C4-2B (cell line): Measurements from ENCODE around the gene KNTC1.

Source experiments
- H3K27ac ChIP-seq: fragments of 450-650 bp; 2 replicates; pipeline ENCODE4 v1.5.1; 2017
- CTCF ChIP-seq: fragments of 450-650 bp; conservative IDR thresholded peaks from 2 replicates; pipeline ENCODE4 v1.5.1; 2017; ENCODE audit warnings: mild to moderate bottlenecking
- ZFX ChIP-seq: fragments of 450-650 bp; IDR thresholded peaks from 2 replicates; pipeline ENCODE4 v1.6.1; 2017

The KNTC1 gene

GRCh38 chr12:122609732-122610131 is 82.7 kb downstream of the KNTC1 start:
- TF ChIP-seq ZFX, result no peak
- H3K27ac ChIP-seq, result no peak overlapping the region

- no peak for TF ChIP-seq CTCF
- no peak for TF ChIP-seq ZFX
- no peak overlapping the region for H3K27ac ChIP-seq
Measured at GRCh38 chr12:122610207-122610606, 83.2 kb downstream of the KNTC1 start.

GRCh38 chr12:122610911-122611310 is 83.9 kb downstream of the KNTC1 start:
- TF ChIP-seq ZFX (no peak), CTCF (no peak)
- H3K27ac ChIP-seq, result no peak overlapping the region

GRCh38 chr12:122614839-122615238 is 87.8 kb downstream of the KNTC1 start:
- H3K27ac ChIP-seq, result no peak overlapping the region
- TF ChIP-seq ZFX, result no peak
- no peak for TF ChIP-seq CTCF

- no peak for TF ChIP-seq CTCF
- no peak for TF ChIP-seq ZFX
- no peak overlapping the region for H3K27ac ChIP-seq
Measured at GRCh38 chr12:122615780-122616179, 88.7 kb downstream of the KNTC1 start.

GRCh38 chr12:122635471-122635870 is 108.4 kb downstream of the KNTC1 start:
- TF ChIP-seq ZFX (no peak), CTCF (no peak)
- H3K27ac ChIP-seq, result no peak overlapping the region

- no peak overlapping the region for H3K27ac ChIP-seq
- TF ChIP-seq ZFX (no peak), CTCF (no peak)
Measured at GRCh38 chr12:122643207-122643805, 116.3 kb downstream of the KNTC1 start.

GRCh38 chr12:122646517-122647217 is 119.6 kb downstream of the KNTC1 start:
- no peak for TF ChIP-seq CTCF
- TF ChIP-seq ZFX, result no peak
- H3K27ac ChIP-seq, result no peak overlapping the region
